ENCODE measurements around the gene GORASP1.
A peak's percentile ranks its signal among the peaks of the same experiment; 100 is the strongest.

Gene GORASP1

GRCh38 chr3:39124876-39125840 lies 17.7 kb upstream of the GORASP1 start:
- DNase-seq = no peak

- DNase-seq = no peak
Observed at GRCh38 chr3:39122813-39123212, 15.4 kb upstream of the GORASP1 start.

DNA sequence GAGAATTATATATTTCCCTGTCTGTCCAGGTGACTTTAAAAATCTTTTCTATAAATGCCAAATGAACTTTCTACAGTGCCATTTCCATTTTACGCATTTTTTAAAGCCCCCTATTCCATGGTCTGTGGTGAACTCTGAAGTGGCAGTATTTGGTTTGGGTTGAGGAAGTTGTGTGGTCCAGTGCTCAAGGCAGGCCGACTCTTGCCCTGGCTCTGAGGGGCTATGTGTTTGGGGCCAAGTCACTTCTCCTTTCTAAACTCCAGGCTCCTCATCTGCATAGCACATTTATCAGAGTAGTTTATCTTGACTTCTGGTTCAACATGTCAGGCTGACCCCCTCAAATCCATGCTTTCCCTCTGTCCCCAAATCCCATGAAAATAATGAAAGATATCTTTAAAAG lies 14.2 kb upstream of the GORASP1 start:
- DNase-seq = no peak

- DNase-seq = no peak
Observed at GRCh38 chr3:39118931-39119660, 11.7 kb upstream of the GORASP1 start.

- no peak for DNase-seq
Observed at GRCh38 chr3:39118079-39118478, 10.7 kb upstream of the GORASP1 start.

- DNase-seq = no peak
Observed at GRCh38 chr3:39115870-39116269, 8.4 kb upstream of the GORASP1 start.

GRCh38 chr3:39114456-39114855 lies 7.0 kb upstream of the GORASP1 start:
- DNase-seq = no peak

DNA sequence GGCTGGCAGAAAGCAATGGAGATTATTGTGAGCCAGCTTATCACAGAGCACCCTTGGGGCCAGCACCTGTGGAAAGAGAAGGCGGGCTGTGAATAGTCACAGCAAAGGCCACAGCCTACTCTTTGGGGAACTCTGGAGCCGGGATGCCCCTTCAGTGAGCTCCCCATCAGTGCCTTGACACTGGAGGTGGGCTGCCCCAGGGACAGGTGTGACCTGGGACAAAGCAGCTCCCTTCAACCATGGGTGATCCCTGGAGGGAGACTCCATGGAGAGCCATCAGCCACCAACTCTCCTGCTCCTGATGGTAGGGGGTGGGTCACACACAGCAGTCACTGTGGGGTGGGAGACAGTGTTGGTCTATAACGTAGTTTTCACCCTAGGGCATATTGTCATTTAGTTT lies 5.9 kb upstream of the GORASP1 start:
- DNase-seq = no peak

DNA sequence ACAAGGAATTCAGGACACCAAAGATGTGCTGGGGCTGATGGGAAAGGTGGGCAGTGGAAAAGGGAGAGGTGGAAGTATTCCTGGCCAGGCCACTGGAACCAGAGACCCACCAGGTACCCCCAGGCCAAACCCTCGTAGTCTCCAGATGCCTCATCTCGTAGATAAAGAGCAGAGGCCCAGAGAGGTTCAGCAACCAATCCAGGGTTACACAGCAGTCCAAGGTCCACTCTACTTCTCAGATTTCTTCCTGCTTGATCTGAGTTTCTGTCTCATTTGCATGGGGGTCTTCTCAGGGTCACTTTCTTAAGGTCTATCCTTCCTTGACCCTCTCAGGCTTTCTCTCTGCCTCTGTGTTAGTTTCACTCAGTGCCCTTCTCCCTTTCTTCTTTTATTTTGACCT lies 5.1 kb upstream of the GORASP1 start:
- no peak for DNase-seq

DNA sequence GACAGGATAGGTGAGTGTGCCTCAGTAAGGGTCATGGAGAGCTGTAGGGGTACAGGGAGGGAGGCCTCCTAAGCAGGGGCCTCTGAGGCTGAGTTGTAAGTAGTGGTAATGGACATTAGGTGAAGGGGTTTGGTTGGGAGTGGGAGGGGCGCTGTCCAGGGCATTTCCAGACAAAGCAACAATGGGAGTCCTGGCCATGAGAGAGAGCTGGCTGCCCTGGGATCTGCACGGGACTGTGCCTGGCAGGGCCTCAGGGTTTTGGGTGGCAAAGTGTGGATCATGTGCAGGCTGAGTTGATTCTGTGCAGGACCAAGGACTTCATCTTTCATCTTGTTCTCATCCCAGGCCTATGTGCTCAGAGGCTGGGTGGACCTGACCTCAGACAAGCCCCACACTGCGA lies 4.7 kb upstream of the GORASP1 start:
- no peak for DNase-seq

DNA sequence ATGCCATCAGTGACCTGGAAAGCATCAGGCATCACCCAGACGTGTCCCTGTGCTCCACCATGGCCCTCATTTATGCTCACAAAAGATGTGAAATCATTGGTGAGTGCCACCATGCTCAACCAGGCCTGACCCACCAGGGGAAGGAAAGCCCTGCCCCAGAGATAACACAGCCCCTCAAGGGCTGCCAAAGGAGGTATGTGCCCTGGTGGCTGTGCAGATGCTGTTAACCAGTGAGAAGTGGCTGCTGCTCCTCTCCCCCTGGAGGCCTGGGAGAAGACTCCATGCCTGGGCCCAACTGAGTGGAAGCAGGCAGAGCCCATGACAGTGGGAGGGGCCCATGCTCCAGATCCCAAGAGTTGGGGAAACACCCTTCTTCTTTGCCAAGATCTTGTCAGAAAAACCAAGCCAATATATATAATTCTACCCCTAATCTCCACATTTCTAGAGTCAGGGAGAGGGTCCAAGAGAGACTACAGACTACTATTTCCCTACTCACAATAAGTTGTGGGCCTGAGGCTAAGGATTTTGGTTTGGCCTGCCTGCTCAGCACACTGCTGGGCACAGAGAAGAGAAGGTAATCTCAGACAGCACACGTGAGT lies 2.7 kb upstream of the GORASP1 start:
- no peak for DNase-seq

DNA sequence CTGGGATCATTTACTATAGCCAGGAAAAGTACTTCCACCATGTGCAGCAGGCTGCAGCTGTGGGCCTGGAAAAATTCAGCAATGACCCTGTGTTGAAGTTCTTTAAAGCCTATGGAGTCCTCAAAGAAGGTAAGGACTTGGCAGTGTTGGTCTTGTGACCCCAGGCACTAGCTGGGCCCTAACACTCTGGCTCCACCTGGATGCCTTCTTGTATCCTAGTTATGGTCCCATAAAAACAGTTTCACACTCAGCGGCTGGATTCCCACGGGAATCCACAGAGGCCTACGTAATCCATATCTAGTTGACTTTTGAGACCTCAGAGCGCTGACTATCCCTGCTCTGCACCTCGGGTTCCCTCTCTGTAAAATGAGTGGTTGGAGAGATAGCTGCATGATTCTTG lies 1.7 kb upstream of the GORASP1 start:
- no peak for DNase-seq

GRCh38 chr3:39108200-39108710 lies 828 bp upstream of the GORASP1 start:
- no peak for DNase-seq

DNA sequence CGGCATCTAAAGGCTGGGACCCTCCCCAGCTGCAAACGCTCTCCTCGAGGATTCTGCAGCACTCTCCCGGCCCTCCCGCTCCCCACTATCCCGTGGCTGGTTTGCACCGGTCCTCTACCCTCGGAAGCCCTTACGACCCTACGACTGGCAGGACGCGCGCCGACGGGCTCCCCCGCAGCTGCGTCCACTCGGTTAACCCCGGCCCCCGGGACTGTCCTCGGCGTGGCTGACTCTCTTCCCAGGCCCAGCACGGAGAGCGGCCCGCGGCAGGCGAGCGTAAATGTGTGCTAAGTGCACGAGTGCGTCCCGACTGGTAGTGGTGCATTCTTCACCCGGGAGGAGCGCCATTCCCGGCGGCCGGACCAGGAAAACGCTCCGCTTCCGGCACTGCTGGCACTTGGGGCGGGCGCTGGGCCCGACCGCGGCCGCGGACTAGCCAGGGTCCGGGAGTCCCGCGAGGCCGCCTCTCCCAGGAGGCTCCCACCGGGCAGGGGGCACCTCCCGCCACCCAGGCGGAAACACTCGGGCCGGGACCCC lies 508 bp downstream of the GORASP1 start:
- DNase-seq = peak; percentile 30

GRCh38 chr3:39106281-39106811 lies 1.1 kb downstream of the GORASP1 start:
- peak; percentile 8 for DNase-seq

GRCh38 chr3:39105687-39106063 lies 1.8 kb downstream of the GORASP1 start:
- DNase-seq = no peak

DNA sequence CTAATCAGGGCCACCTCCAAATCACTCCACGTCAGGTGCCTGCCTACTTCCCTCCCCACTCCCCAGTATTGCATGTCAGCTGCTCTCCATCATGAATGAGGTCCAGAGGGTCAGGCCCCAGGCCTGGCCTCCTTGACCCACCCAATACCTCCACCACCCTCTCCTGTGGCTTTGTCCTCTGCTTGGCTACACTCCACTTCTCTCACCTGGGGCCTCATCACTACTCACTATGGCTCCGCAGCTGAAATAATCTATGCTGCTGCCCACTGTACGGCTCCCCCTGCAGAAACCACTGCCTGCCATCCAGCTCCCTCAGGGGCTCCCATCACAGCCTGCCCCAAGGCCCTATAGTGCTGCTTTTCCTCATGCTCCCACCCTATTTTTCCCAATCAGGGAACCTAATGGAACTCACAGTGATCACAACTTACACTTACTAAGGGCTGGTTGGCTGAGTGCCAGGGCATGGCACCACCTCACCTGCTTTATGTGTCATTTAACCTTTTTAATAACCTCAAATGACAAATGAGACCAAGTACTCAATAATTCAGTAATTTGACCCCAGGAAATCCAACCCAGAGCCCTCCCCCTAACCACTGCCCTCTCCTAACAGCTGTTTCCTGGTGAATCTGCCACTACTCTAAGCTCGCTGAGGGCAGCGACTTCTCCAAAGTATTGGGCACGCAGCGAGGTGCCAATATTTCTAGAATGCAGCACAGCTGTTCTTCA lies 2.3 kb downstream of the GORASP1 start:
- no peak for DNase-seq

- DNase-seq = no peak
Observed at GRCh38 chr3:39103791-39104552, 3.5 kb downstream of the GORASP1 start.

DNA sequence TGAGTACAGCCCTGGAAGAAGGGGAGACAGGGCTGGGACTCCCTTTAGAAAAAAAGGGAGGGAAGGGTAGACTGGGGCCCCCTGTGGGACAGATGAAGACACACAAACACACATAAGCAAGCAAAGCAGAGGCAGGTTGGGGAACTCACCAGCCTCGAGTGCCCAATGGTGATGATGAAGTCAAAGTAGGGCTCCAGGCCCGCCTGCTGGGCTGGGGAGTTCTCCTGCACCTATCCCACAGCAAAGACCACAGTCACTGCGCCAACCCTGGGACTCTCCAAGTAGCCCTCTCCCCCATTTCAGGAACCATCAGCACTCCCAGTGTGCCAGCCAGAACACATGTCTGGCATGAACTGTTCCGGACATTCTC lies 4.1 kb downstream of the GORASP1 start:
- DNase-seq = no peak

DNA sequence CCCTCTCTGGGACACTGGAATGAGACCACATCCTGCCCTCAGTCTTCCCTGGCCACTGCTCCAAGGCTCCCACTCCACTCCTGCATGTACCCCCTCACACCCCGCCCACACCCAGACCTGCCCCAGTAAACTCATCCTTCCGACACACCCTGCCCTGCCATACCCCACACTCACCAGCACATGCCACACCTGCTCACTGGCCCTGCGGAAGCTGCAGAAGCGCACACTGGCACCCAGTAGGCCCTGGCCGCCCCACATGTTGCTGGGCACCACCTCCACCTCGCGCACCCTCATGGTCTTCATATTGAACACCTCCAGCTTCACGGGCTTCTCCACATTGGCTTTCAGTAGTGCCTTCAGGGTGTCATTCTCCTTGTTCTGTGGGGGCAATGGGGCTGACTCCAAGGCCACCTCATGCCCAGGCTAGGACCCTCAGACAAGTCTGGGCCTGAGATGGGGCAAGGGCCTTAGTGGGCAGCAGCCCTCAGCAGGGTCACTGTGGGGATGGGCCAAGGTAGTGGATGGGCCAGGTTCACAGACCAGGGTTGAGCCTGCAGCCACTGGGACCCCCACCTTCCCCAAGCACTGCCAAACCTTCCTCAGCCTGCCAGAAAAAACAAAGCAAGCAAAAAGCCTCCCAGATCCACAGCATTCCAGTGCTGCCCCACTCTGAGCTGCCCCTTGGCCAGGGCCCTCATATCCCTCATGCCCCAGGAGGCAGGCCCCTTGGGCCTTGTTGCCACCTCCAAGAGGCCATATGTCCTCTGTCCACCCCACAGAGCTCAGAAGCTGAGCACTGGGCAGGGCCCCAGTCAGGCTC lies 4.7 kb downstream of the GORASP1 start:
- DNase-seq = no peak
